ENCODE results near the gene GRAMD1B. TPM values are rescaled to one million over a fixed set of nuclear protein-coding genes. Genes with fewer than 3 reads are reported as not detected.

Gene GRAMD1B
- polyA plus RNA-seq, 3 donors: 3.2 to 13.9 (median 3.3) TPM

GRCh38 chr11:123674297-123674696 lies 244.2 kb downstream of the GRAMD1B start:
- no peak overlapping the region for H3K4me2 ChIP-seq (replicated peaks; ENCODE audit: extremely low read depth, low read length, poor library complexity, severe bottlenecking)
- H3K27me3 Mint-ChIP-seq (ENCODE audit: low read depth in 3 of 3): peaks cover 2 to 7% (median 2%) of the 10 kb centered on the region in 3 donors
- H3K4me1 Mint-ChIP-seq: no peaks in the 10 kb centered on the region
- no peaks in the 10 kb centered on the region for H3K27me3 ChIP-seq (ENCODE audit: control insufficient read depth in 2 of 2, insufficient read depth in 2 of 2, low read length in 2 of 2)
- no CpG with 5 or more reads among the region's 2 CpGs for WGBS (ENCODE audit: insufficient coverage)
- no peaks in the 10 kb centered on the region for H3K4me1 ChIP-seq (ENCODE audit: control insufficient read depth in 1 of 2, insufficient read depth in 2 of 2, low read length in 2 of 2)
- no peaks in the 10 kb centered on the region for H3K36me3 Mint-ChIP-seq
- H3K79me2 ChIP-seq (ENCODE audit: insufficient read depth, low read length): no peaks in the 10 kb centered on the region
- H3K27ac Mint-ChIP-seq: no peak overlapping the region
- H3K9me3 Mint-ChIP-seq: no peaks in the 10 kb centered on the region
- no peak for DNase-seq
- no peak overlapping the region for H3K4me3 Mint-ChIP-seq
- no peaks in the 10 kb centered on the region for H3K36me3 ChIP-seq (replicated peaks in 1 of 2; ENCODE audit: control insufficient read depth in 1 of 2, insufficient read depth in 2 of 2, low read length in 2 of 2)
- no peak overlapping the region for H3K4me3 ChIP-seq (replicated peaks in 1 of 3; ENCODE audit: low read depth in 2 of 3, low read length in 3 of 3)
- TF ChIP-seq, protein P1, sequence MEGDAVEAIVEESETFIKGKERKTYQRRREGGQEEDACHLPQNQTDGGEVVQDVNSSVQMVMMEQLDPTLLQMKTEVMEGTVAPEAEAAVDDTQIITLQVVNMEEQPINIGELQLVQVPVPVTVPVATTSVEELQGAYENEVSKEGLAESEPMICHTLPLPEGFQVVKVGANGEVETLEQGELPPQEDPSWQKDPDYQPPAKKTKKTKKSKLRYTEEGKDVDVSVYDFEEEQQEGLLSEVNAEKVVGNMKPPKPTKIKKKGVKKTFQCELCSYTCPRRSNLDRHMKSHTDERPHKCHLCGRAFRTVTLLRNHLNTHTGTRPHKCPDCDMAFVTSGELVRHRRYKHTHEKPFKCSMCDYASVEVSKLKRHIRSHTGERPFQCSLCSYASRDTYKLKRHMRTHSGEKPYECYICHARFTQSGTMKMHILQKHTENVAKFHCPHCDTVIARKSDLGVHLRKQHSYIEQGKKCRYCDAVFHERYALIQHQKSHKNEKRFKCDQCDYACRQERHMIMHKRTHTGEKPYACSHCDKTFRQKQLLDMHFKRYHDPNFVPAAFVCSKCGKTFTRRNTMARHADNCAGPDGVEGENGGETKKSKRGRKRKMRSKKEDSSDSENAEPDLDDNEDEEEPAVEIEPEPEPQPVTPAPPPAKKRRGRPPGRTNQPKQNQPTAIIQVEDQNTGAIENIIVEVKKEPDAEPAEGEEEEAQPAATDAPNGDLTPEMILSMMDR (IDR thresholded peaks at IDR 0.05): no peak
- intact Hi-C loops (cut with micrococcal nuclease): no loop called here
- H3K9ac ChIP-seq (ENCODE audit: insufficient read depth, low read length, poor library complexity, severe bottlenecking): no peak overlapping the region
- H2AFZ ChIP-seq (ENCODE audit: insufficient read depth, low read depth, low read length, poor library complexity, severe bottlenecking): no peak overlapping the region
- no peaks in the 10 kb centered on the region for H4K20me1 ChIP-seq (ENCODE audit: insufficient read depth, low read length)
- no peak overlapping the region for H3K27ac ChIP-seq (ENCODE audit: low read depth in 1 of 2, low read length in 2 of 2)
- no peaks in the 10 kb centered on the region for H3K9me3 ChIP-seq (replicated peaks in 1 of 2; ENCODE audit: control insufficient read depth in 1 of 2, insufficient read depth in 1 of 2, low read length in 2 of 2)

Small RNA genes lying within 50 kb of the gene (small RNA-seq; reads per million reads assigned to genes)
- not detected for gene MIR4493 (ENCODE audit: insufficient read length, low read depth)

Other genes with a start within 250 kb of the GRAMD1B start
- under 1 TPM in 1 of 3 donors, not detected in 2; 0.33 TPM for gene CLMP, start 235.0 kb upstream of the GRAMD1B start, polyA plus RNA-seq
- not detected for gene SCN3B, start 224.4 kb downstream of the GRAMD1B start, polyA plus RNA-seq

Measured in CD14-positive monocyte (primary cell).